Kidney capillary endothelial cell (primary cell): ENCODE results near the gene MYL5.

Experiments used
- DNase-seq: peaks from one replicate; pipeline ENCODE4 v3.0.0-alpha.2; 2018; ENCODE audit warnings: low spot score

MYL5 gene

DNA sequence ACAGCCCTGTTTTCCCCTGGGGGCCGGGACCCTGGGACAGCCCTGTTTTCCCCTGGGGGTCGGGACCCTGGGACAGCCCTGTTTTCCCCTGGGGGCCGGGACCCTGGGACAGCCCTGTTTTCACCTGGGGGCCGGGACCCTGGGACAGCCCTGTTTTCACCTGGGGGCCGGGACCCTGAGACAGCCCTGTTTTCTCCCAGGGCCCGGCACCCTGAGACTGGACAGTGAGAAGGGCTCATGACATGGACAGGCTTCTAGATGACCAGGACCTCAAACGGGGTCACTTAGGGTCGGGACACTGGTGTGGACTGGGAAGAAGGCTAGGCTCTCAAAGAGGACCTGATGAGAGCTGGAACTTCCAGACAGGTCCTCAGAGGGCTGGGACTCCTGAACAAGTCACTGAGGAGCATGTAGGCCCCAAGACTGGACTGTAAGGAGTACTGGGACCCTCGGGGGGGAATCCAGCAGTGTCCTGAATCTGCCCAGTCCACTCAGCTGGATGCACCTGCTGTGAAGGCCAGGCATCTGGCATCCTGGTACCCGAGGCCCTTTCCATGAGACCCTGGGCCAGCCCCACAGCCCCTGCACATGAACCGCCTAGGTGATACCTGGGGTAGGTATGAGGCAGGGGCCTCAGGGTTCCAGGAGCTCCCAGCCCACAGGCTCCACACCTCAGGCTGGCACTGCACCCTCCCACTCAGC is 33.7 kb downstream of the MYL5 start:
- DNase-seq: no peak

GRCh38 chr4:708631-708933 is 34.2 kb downstream of the MYL5 start:
- DNase-seq: no peak

- DNase-seq: no peak
Measured at GRCh38 chr4:709348-709747, 35.0 kb downstream of the MYL5 start.

DNA sequence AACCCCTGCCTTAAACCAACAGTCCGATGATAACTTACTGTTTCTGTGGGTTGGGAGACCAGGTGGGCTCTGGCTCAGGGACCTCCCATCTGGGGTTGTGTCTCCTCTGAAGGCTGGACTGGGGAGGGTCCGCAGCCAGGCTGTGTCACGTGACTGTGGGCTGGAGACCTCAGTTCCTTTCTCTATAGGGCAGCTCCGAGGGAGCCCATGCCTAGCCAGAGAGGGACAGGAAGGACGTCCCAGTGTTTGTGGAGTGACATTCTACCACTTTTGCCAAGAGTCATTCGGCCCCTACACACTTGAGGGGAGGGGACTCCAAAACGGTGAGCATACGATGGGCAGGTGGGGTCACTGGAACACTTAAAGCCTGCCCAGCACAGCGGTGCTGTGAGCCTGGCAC is 35.8 kb downstream of the MYL5 start:
- DNase-seq: no peak

DNA sequence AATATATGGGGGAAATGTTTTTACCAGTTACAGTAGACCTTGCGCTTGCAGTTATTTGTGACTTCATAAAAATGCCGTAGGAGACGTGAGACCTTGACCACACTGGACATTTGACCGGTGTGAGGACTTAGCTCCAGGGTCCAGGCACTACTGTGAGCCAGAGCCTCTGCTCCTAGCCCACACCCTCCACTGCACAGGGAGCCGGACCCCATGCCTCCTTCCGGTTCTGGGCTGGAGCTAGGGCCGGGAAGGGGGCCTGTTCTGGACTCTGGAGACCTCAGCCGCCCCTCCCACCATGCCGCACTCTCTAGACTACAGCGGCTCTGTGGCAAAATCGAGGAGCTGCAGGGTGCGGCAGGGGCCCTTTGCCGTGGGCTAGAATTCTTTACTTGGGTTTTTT is 36.6 kb downstream of the MYL5 start:
- DNase-seq: no peak

DNA sequence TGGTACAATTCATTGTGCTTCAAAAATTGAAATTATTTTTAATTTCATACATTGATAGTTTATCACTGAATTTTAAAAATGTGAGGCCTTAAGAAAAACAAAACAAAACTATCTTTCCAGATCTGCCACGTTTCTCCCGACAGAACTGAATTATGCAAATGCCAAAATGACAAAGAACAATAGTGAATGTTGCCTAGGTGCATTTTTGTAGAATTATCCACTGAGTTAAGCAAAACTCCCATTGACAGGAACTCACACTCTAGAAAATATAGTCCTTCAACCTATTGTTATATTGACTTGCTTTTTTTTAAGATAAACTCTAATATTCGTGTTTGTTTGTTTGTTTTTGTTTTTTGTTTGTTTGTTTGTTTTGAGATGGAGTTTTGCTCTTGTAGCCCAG is 37.8 kb downstream of the MYL5 start:
- no peak for DNase-seq

DNA sequence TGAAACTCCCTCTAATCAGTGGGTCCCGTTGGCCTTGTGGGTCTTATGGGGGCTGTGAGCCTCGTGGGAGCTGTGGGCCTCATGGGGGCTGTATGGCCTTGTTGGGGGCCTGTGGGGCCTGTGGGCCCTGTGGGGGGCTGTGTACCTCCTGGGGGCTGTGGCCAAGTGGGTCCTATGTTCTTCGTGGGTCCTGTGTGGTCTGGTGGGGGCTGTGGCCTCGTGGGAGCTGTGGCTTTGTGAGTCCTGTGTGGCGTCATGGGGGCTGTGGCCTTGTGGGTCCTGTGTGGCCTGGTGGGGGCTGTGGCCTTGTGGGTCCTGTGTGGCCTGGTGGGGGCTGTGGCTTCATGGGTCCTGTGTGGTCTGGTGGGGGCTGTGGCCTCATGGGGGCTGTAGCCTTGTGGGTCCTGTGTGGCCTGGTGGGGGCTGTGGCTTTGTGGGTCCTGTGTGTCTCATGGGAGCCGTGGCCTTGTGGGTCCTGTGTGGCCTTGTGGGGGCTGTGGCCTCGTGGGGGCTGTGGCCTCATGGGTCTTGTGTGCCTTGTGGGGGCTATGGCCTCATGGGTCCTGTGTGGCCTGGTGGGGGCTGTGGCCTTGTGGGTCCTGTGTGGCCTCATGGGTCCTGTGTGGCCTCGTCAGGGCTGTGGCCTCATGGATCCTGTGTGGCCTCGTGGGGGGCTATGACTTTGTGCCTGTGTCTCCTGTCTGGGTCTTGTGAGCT is 38.7 kb downstream of the MYL5 start:
- DNase-seq: no peak

DNA sequence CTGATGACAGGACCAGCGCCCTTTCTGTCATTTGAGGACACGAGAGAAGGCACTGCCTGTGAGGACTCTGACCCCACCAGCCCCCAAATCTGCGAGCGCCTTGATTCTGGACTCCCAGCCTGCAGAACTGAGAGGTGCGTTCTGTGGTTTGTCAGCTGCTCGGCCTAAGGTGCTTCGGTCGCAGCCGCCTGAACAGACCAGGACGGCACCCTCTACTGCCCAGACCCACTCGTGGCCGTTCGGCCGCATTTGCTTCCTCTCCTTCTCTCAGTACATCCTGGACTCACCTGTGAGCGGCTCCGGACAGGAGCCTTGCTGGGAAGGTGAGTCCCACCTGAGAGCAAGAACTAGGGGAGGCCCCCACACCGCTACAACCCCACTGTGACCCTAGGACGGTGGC is 39.7 kb downstream of the MYL5 start:
- DNase-seq: no peak

GRCh38 chr4:717601-718320 is 43.4 kb downstream of the MYL5 start:
- DNase-seq: no peak

- no peak for DNase-seq
Measured at GRCh38 chr4:718460-718859, 44.1 kb downstream of the MYL5 start.

GRCh38 chr4:720111-720860 is 45.9 kb downstream of the MYL5 start:
- no peak for DNase-seq

- peak; percentile 33 for DNase-seq
Measured at GRCh38 chr4:721261-722168, 47.2 kb downstream of the MYL5 start.

- DNase-seq: no peak
Measured at GRCh38 chr4:722169-722725, 47.9 kb downstream of the MYL5 start.

DNA sequence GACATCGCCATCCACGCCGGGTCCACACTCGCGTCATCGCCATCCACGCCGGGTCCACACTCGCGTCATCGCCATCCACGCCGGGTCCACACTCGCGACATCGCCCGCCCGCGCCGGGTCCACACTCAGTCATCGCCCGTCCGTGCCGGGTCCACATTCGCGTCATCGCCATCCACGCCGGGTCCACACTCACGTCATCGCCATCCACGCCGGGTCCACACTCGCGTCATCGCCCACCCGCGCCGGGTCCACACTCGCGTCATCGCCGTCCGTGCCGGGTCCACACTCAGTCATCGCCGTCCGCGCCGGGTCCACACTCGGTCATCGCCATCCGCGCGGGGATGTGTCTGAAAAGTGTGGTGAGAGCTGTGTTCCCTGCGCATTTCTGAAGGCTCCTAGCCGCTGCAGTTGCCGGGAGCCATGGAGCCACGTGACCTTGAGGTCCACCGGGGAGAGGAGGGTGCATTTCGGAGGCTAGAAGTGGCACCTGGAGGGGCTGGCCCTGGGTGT is 48.6 kb downstream of the MYL5 start:
- no peak for DNase-seq

- DNase-seq: no peak
Measured at GRCh38 chr4:723751-724530, 49.6 kb downstream of the MYL5 start.

DNA sequence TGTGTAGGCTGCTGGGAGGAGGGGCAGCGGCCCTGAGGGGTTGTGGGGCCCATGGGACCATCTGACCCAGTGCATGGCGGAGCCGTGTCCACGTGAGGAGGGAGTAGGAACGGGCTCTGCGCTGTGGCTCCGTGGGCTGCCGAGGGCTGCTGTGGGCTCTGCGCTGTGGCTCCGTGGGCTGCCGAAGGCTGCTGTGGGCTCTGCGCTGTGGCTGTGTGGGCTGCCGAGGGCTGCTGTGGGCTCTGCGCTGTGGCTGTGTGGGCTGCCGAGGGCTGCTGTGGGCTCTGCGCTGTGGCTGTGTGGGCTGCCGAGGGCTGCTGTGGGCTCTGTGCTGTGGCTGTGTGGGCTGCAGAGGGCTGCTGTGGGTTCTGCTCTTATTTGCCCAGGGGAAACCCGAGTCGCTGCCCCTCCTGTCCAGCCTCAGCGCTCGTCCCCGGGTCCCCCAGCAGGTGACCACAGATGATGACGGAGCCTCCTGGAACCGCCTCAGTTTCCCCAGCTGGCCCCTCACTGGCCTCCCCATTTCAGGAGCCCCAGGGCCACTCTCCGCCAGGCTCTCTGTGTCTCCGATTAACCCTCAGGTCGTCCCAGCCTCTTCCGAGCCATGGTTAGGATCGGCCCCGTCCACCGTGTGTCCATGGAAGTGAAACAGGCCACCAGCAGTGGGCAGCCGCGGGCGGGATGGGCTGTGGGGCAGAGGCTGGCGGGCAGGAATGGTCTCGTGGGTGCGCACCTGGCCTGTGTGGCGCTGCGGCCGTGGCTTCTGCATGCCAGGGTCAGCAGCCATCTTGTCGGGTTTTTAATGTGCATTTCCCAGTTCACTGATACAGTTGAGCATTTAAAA is 51.3 kb downstream of the MYL5 start:
- DNase-seq: no peak

- no peak for DNase-seq
Measured at GRCh38 chr4:726235-726787, 52.0 kb downstream of the MYL5 start.

DNA sequence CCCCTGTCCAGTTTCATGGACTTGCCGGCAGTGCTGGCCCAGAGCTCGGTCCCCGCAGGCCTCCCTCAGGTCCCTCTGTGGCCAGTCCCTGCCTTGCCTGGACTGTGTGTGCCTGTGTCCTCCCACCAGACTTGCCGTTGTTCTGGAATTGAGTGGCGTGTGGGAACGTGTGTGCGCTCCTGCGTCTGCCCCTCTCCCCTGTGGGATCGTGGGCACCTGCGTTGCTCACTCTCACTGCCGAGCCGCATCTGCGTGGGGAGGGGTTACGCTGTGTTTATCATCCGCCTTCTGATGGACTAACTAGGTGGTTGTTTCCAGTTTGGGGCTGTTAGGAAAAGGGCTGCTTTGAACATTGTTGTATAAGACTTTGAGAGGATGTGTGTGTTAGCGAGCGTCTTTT is 52.5 kb downstream of the MYL5 start:
- DNase-seq: no peak

- no peak for DNase-seq
Measured at GRCh38 chr4:727576-727975, 53.2 kb downstream of the MYL5 start.
